ENCODE measurements around the gene TANGO6.

- TF ChIP-seq POLR2A (IDR thresholded peaks at IDR 0.05; ENCODE audit: low read length) (no peak), GATA1 (IDR thresholded peaks at IDR 0.05; ENCODE audit: low read depth, low read length) (no peak)
Observed at GRCh38 chr16:68917541-68917940, 74.2 kb downstream of the TANGO6 start.
